Thymus (tissue), 14 donors: ENCODE results near the gene STX18. TPM values are rescaled to one million over a fixed set of nuclear protein-coding genes. Genes with fewer than 3 reads are reported as not detected.

Experiments used
- DNase-seq, 9 donors: peaks; one replicate each; pipeline ENCODE4 v3.0.0-alpha.2; 2013; ENCODE audit warnings: low spot score in 9 of 9, low read depth in 6 of 9, missing footprints in 1 of 9
- H3K27ac ChIP-seq, 2 donors: one replicate each; pipeline ENCODE4 v1.5.1; 2013; ENCODE audit warnings: control low read depth in 1 of 2, low read depth in 1 of 2, low read length in 1 of 2, mild to moderate bottlenecking in 1 of 2, moderate library complexity in 1 of 2
- H3K27me3 ChIP-seq, 2 donors: one replicate each; pipeline ENCODE4 v1.5.1; 2013; ENCODE audit warnings: low read length in 1 of 2; ENCODE audit not compliant: control insufficient read depth in 2 of 2, insufficient read depth in 1 of 2
- H3K36me3 ChIP-seq, 2 donors: one replicate each; pipeline ENCODE4 v1.5.1; 2013; ENCODE audit warnings: low read length in 1 of 2, mild to moderate bottlenecking in 1 of 2, moderate library complexity in 1 of 2; ENCODE audit not compliant: control insufficient read depth in 2 of 2, insufficient read depth in 2 of 2
- H3K4me1 ChIP-seq, 2 donors: one replicate each; pipeline ENCODE4 v1.5.1; 2013; ENCODE audit warnings: low read length in 2 of 2; ENCODE audit not compliant: control insufficient read depth in 2 of 2, insufficient read depth in 2 of 2
- H3K4me3 ChIP-seq, 2 donors: one replicate each; pipeline ENCODE4 v1.5.1; 2013; ENCODE audit warnings: low read length in 2 of 2, control low read depth in 1 of 2, mild to moderate bottlenecking in 1 of 2
- H3K9me3 ChIP-seq, 2 donors: one replicate each; pipeline ENCODE4 v1.5.1; 2013; ENCODE audit warnings: low read length in 1 of 2, mild to moderate bottlenecking in 1 of 2; ENCODE audit not compliant: control insufficient read depth in 2 of 2, insufficient read depth in 1 of 2
- WGBS: extraction: QIAGEN DNeasy Blood & Tissue Kit; methylation state at CpG from one replicate; pipeline ENCODE4 v1.1.7; 2013; 5-methylcytosine and 5-hydroxymethylcytosine counted together
- long read RNA-seq, 10 donors: transcript quantifications; one replicate each; lab custom pipeline, GENCODE V29; 2026
- polyA plus RNA-seq: library from polyadenylated mRNA; stranded (reverse); fragments of 200-250 nt; gene quantifications from one replicate; pipeline ENCODE4 v1.2.3, GENCODE V29; 2013
- total RNA-seq: library from RNA; stranded (reverse); fragments of 120-200 nt; gene quantifications from one replicate; pipeline ENCODE4 v1.2.4, GENCODE V29; 2013
- donor health status: healthy.

Gene STX18
- total RNA-seq (27.8 TPM), polyA plus RNA-seq (33.1 TPM)
- long read RNA-seq, donor 1, partial matches to known transcripts = 0 of 1 reads
- long read RNA-seq, donor 1, other reads (novel, unspliced or antisense) = 0 of 1 reads
- long read RNA-seq, donor 2 = 0 reads
- long read RNA-seq, donor 3, transcript STX18-201 (11 exons, 2,138 nt) = major isoform, 8 of 16 reads
- long read RNA-seq, donor 3, partial matches to known transcripts = 7 of 16 reads
- long read RNA-seq, donor 3, other reads (novel, unspliced or antisense) = 0 of 16 reads
- long read RNA-seq, donor 4, partial matches to known transcripts = 7 of 9 reads
- long read RNA-seq, donor 4, other reads (novel, unspliced or antisense) = 0 of 9 reads
- long read RNA-seq, donor 5, transcript STX18-201 (11 exons, 2,138 nt) = major isoform, 11 of 25 reads
- long read RNA-seq, donor 5, partial matches to known transcripts = 11 of 25 reads
- long read RNA-seq, donor 5, other reads (novel, unspliced or antisense) = 0 of 25 reads
- long read RNA-seq, donor 6, transcript STX18-201 (11 exons, 2,138 nt) = major isoform, 5 of 7 reads
- long read RNA-seq, donor 6, partial matches to known transcripts = 0 of 7 reads
- long read RNA-seq, donor 6, other reads (novel, unspliced or antisense) = 0 of 7 reads
- long read RNA-seq, donor 7, transcript STX18-201 (11 exons, 2,138 nt) = major isoform, 8 of 8 reads
- long read RNA-seq, donor 7, partial matches to known transcripts = 0 of 8 reads
- long read RNA-seq, donor 7, other reads (novel, unspliced or antisense) = 0 of 8 reads
- long read RNA-seq, donor 8, partial matches to known transcripts = 0 of 1 reads
- long read RNA-seq, donor 8, other reads (novel, unspliced or antisense) = 0 of 1 reads
- long read RNA-seq, donor 9, partial matches to known transcripts = 5 of 8 reads
- long read RNA-seq, donor 9, other reads (novel, unspliced or antisense) = 0 of 8 reads
- long read RNA-seq, donor 10, partial matches to known transcripts = 0 of 4 reads
- long read RNA-seq, donor 10, other reads (novel, unspliced or antisense) = 0 of 4 reads

GRCh38 chr4:4541661-4542570, at the start of gene STX18:
TSS of gene STX18 (minus strand) at chr4:4542048. CDS start at chr4:4541964, 84 bp downstream.
- under 1% methylated on average over 76 of the region's 76 CpGs for WGBS
- Histone ChIP-seq H3K36me3 (no peaks in the 10 kb centered on the region), H3K4me1 (peaks cover 5 to 24% of the 10 kb centered on the region in 2 donors), H3K27me3 (no peaks in the 10 kb centered on the region), H3K9me3 (no peaks in the 10 kb centered on the region), H3K27ac (peak within 1 kb of the TSS; percentile 65 to 85), H3K4me3 (peak within 1 kb of the TSS; percentile 59 to 83)
- peak; percentile 65 to 94 (median 83) for DNase-seq

- H3K27me3 ChIP-seq = no peaks in the 10 kb centered on the region
- no peak overlapping the region for H3K27ac ChIP-seq
- 93% methylated on average over 4 of the region's 4 CpGs for WGBS
- H3K4me1 ChIP-seq = no peaks in the 10 kb centered on the region
- DNase-seq = no peak
- H3K9me3 ChIP-seq = peaks cover 3 to 5% of the 10 kb centered on the region in 2 donors
- H3K4me3 ChIP-seq = no peak overlapping the region
- H3K36me3 ChIP-seq = no peaks in the 10 kb centered on the region
Observed at GRCh38 chr4:4591071-4591470, 49.2 kb upstream of the STX18 start.

GRCh38 chr4:4590546-4590945, 48.7 kb upstream of the STX18 start:
- no peak for DNase-seq
- Histone ChIP-seq H3K4me3 (no peak overlapping the region), H3K4me1 (no peaks in the 10 kb centered on the region), H3K36me3 (no peaks in the 10 kb centered on the region), H3K9me3 (peaks cover 3 to 4% of the 10 kb centered on the region in 2 donors), H3K27me3 (no peaks in the 10 kb centered on the region), H3K27ac (no peak overlapping the region)
- 87% methylated on average over 7 of the region's 7 CpGs for WGBS

GRCh38 chr4:4585012-4585670, 43.3 kb upstream of the STX18 start:
- H3K27me3 ChIP-seq = no peaks in the 10 kb centered on the region
- H3K4me3 ChIP-seq = no peak overlapping the region
- no peaks in the 10 kb centered on the region for H3K36me3 ChIP-seq
- WGBS = 95% methylated on average over 3 of the region's 3 CpGs
- no peaks in the 10 kb centered on the region for H3K9me3 ChIP-seq
- no peak overlapping the region for H3K27ac ChIP-seq
- no peaks in the 10 kb centered on the region for H3K4me1 ChIP-seq
- no peak for DNase-seq

GRCh38 chr4:4583606-4584005, 41.8 kb upstream of the STX18 start:
- Histone ChIP-seq H3K4me1 (no peaks in the 10 kb centered on the region), H3K27ac (no peak overlapping the region), H3K36me3 (no peaks in the 10 kb centered on the region), H3K9me3 (no peaks in the 10 kb centered on the region), H3K4me3 (no peak overlapping the region), H3K27me3 (no peaks in the 10 kb centered on the region)
- WGBS = 94% methylated on average over 4 of the region's 4 CpGs
- no peak for DNase-seq

- DNase-seq = no peak
- 99% methylated on average over 7 of the region's 7 CpGs for WGBS
Observed at GRCh38 chr4:4582653-4583052, 40.8 kb upstream of the STX18 start.

GRCh38 chr4:4580494-4580893, 38.6 kb upstream of the STX18 start:
- Histone ChIP-seq H3K4me3 (no peak overlapping the region), H3K4me1 (no peaks in the 10 kb centered on the region), H3K9me3 (no peaks in the 10 kb centered on the region), H3K27ac (no peak overlapping the region), H3K36me3 (no peaks in the 10 kb centered on the region), H3K27me3 (peaks cover 0 to 5% of the 10 kb centered on the region in 2 donors)
- 98% methylated on average over 2 of the region's 2 CpGs for WGBS
- DNase-seq = no peak

More at GRCh38 chr4:4582653-4583052, 40.8 kb upstream of the STX18 start:
- no peaks in the 10 kb centered on the region for H3K27me3 ChIP-seq
- H3K9me3 ChIP-seq = no peaks in the 10 kb centered on the region
- no peak overlapping the region for H3K27ac ChIP-seq
- H3K36me3 ChIP-seq = no peaks in the 10 kb centered on the region
- no peaks in the 10 kb centered on the region for H3K4me1 ChIP-seq
- no peak overlapping the region for H3K4me3 ChIP-seq

- Histone ChIP-seq H3K4me1 (peaks cover 0 to 3% of the 10 kb centered on the region in 2 donors), H3K27me3 (peaks cover 0 to 12% of the 10 kb centered on the region in 2 donors), H3K9me3 (no peaks in the 10 kb centered on the region), H3K36me3 (no peaks in the 10 kb centered on the region), H3K4me3 (no peak overlapping the region), H3K27ac (no peak overlapping the region)
- no peak for DNase-seq
- 92% methylated on average over 5 of the region's 5 CpGs for WGBS
Observed at GRCh38 chr4:4578981-4579380, 37.1 kb upstream of the STX18 start.
